Measurements from ENCODE around the gene SPHK2. TPM values are rescaled to one million over a fixed set of nuclear protein-coding genes. Genes with fewer than 3 reads are reported as not detected.
A peak's percentile ranks its signal among the peaks of the same experiment; 100 is the strongest.

SPHK2 gene
- total RNA-seq, 2 donors from 2014 or later, result 25.7 to 40.4 TPM

DNA sequence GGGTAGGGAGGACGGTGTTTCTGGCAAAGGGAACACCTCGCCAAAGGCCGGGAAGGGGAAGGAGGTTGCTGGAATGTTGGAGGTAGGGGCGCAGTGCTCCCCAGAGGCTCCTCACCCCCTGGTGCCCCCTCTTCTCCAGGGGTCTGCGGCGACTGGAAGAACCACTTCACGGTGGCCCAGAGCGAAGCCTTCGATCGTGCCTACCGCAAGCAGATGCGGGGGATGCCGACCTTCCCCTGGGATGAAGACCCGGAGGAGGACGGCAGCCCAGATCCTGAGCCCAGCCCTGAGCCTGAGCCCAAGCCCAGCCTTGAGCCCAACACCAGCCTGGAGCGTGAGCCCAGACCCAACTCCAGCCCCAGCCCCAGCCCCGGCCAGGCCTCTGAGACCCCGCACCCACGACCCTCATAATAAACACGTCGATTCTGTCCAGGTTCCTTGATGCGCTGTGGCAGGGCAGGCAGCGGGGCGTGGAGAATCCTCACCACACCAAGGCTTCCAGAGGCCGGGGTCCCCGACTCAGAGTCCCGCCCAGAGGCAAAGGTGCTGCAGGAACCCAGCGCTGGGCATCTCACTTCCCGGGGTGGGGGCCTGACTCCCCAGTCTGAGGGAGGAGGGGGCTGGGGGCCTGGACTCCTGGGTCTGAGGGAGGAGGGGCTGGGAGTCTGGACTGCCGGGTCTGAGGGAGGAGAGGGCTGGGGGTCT lies 20.2 kb upstream of the SPHK2 start:
- no peak for DNase-seq (ENCODE audit: low spot score in 2 of 2)
- no peak for ATAC-seq
- no peaks in the 10 kb centered on the region for H3K9me3 Mint-ChIP-seq
- H3K27ac Mint-ChIP-seq, result no peak overlapping the region
- no peaks in the 10 kb centered on the region for H3K36me3 Mint-ChIP-seq

DNA sequence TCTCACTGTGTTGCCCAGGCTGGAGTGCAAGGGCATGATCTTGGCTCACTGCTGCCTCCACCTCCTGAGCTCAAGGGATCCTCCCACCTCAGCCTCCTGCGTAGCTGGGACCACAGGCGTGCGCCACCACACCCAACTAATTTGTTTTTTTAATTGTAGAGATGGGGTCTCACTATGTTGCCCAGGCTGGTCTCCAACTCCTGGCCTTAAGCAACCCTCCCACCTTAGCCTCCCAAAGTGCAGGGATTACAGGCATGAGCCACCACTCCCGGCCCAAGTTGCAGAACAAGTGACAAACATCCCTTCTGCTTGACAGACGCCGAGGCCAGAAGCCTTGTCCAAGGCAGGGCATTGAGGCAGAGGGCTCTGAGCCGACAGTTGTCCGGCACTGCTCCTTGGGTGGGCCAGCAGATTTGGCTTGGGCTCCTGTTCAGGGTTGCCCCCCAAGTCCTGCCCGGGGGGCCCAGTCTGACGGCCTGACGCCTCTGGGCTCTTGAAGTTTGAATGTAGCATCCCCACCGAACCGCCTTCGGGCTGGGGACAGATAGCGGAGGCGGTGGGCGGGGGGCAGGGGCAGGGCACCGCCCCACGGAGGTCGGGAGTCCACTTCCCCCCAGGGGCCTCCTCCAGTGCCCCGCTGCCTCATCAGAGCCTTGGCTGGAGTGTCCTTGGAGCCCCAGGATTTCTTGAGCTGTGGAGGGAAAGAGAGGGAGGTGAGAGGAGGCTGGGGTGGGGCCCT lies 18.5 kb upstream of the SPHK2 start:
- Mint-ChIP-seq H3K9me3 (no peaks in the 10 kb centered on the region), H3K27ac (no peak overlapping the region), H3K36me3 (no peaks in the 10 kb centered on the region)
- no peak for ATAC-seq
- no peak for DNase-seq (ENCODE audit: low spot score in 2 of 2)

DNA sequence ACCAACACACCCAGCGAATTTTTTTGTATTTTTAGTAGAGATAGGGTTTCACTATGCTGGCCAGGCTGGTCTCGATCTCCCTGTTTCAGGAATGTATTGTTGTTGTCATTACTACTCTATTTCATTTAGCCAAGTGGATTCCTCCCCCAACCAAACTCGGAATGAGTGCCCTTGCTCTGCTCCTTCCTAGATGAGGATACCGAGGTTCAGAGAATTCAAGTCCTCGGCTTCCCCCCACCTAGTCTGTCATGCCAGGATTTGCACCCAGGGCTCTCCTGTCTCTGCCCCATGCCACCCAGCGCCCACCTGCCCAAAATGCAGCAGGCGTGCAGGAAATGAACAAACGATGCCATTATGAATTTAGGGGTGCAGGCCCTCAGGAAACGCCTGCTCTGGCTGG lies 16.3 kb upstream of the SPHK2 start:
- ATAC-seq, result no peak
- no peak overlapping the region for H3K27ac Mint-ChIP-seq

DNA sequence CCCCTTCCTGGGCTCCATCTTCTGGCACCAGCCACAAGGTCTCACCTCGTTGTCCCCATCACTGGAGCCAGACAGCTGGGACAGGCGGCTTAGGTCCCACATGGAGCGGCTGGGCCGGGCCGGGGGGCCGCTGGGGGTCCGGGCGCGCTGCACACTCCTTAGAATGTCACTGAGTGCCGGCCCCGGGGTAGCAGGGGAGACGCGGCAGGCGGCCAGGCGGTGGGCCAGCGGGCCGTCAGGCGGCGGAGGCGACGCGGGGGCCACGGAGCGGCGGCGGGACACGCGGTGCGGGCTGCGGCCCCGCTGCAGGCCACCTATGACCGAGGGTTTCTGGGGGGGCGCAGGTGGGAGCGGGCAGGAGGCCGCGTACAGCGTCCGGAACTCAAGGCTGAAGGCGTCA lies 15.9 kb upstream of the SPHK2 start:
- no peak for DNase-seq (ENCODE audit: low spot score in 2 of 2)
- Mint-ChIP-seq H3K36me3 (no peaks in the 10 kb centered on the region), H3K27ac (no peak overlapping the region), H3K9me3 (no peaks in the 10 kb centered on the region)
- ATAC-seq, result no peak

More for the DNA sequence above, 16.3 kb upstream of the SPHK2 start:
- Mint-ChIP-seq H3K9me3 (no peaks in the 10 kb centered on the region), H3K36me3 (no peaks in the 10 kb centered on the region)
- DNase-seq (ENCODE audit: low spot score in 2 of 2), result no peak

DNA sequence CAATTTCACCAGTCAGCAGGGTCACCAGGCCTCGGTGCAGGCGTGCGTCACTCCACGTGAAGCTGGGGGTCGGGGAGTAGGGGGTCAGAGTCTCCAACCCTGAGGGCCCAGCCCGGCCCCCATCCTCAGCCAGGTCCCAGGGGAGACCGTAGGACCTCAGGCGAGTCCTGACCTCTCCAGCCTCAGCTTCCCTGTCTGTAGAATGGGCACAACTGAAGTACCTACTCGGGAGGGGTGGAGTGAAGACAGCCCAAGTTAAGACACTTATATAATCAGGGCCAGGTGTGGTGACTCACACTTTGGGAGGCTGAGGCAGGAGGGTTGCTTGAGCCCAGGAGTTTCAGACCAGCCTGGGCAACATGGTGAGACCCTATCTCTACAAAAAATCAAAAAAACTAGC lies 15.5 kb upstream of the SPHK2 start:
- H3K27ac Mint-ChIP-seq, result no peak overlapping the region
- no peaks in the 10 kb centered on the region for H3K36me3 Mint-ChIP-seq
- no peaks in the 10 kb centered on the region for H3K9me3 Mint-ChIP-seq
- ATAC-seq (no peak), DNase-seq (ENCODE audit: low spot score in 2 of 2) (no peak)

- H3K27ac Mint-ChIP-seq, result peak within 1 kb of the TSS in 1 of 2 donors; percentile 36
- ATAC-seq, result no peak
- no peak for DNase-seq (ENCODE audit: low spot score in 2 of 2)
- H3K9me3 Mint-ChIP-seq, result no peaks in the 10 kb centered on the region
- H3K36me3 Mint-ChIP-seq, result no peaks in the 10 kb centered on the region
Measured at GRCh38 chr19:48606463-48607358, 12.6 kb upstream of the SPHK2 start, which contains the start of gene SPACA4. Gene SPACA4 (plus strand): TSS chr19:48606742. CDS start chr19:48606979, 237 bp downstream.

GRCh38 chr19:48607359-48607755 lies 11.9 kb upstream of the SPHK2 start:
- ATAC-seq (no peak), DNase-seq (ENCODE audit: low spot score in 2 of 2) (no peak)
- Mint-ChIP-seq H3K27ac (no peak overlapping the region), H3K9me3 (no peaks in the 10 kb centered on the region), H3K36me3 (no peaks in the 10 kb centered on the region)

- DNase-seq (ENCODE audit: low spot score in 2 of 2) (no peak), ATAC-seq (peak; percentile 50 to 63)
- H3K27ac Mint-ChIP-seq, result no peak overlapping the region
- no peaks in the 10 kb centered on the region for H3K9me3 Mint-ChIP-seq
- no peaks in the 10 kb centered on the region for H3K36me3 Mint-ChIP-seq
Measured at GRCh38 chr19:48608798-48609263, 10.5 kb upstream of the SPHK2 start.

DNA sequence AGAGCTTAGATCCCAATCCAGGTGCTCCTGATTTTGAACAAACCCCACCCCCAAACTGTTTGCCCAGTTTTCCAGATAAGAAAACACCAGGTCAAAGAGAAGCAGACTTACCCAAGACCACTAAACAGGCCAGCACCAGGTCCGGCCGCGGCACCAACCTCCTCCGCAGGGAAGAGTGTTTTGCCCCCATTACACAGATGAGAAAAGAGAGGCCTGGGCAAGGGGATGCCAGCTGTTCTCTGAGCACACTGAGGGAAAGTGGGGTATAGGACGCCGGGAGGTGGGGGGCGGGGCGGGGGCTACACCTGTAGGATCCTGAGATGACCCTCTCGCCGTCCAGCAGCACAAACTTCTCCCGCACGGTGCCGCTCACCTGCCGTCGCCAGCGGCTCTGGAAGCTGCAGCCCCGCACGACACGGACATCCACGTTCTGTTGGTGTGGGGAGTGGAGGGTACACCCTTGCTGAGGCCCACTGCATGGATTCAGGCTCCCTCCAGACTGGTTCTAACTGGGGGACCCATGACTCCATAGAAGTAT lies 9.7 kb upstream of the SPHK2 start:
- no peaks in the 10 kb centered on the region for H3K9me3 Mint-ChIP-seq
- no peaks in the 10 kb centered on the region for H3K36me3 Mint-ChIP-seq
- no peak for ATAC-seq
- no peak for DNase-seq (ENCODE audit: low spot score in 2 of 2)
- H3K27ac Mint-ChIP-seq, result no peak overlapping the region

DNA sequence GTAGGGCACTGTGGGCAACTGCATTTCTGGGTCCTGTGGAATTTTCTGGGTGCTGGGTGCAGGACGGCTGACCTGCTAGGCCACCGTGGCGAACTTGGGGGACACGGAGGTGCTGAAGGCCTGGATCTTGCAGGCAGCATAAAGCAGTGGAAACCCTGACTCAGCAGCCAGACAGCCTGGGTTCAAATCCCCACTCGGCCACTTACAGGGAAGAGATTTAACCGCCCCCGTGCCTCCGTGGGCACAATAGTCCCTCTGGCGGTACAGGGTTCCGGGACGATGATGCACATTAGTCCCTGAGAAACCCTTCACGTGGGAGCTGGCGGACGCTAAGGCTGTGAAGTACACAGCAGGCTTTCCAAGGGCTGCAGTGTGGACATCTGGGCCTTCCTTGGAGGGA lies 7.4 kb upstream of the SPHK2 start:
- ATAC-seq, result no peak
- peaks cover 9% of the 10 kb centered on the region in 2 donors for H3K36me3 Mint-ChIP-seq
- no peak for DNase-seq (ENCODE audit: low spot score in 2 of 2)
- H3K9me3 Mint-ChIP-seq, result no peaks in the 10 kb centered on the region
- peak overlapping the region in 1 of 2 donors; percentile 93 for H3K27ac Mint-ChIP-seq

- ATAC-seq, result peak; percentile 2 to 16
- no peaks in the 10 kb centered on the region for H3K9me3 Mint-ChIP-seq
- H3K36me3 Mint-ChIP-seq, result peaks cover 22 to 23% of the 10 kb centered on the region in 2 donors
- peak overlapping the region; percentile 51 to 99 for H3K27ac Mint-ChIP-seq
- DNase-seq (ENCODE audit: low spot score in 2 of 2), result no peak
Measured at GRCh38 chr19:48613024-48613851, 6.1 kb upstream of the SPHK2 start.

GRCh38 chr19:48613852-48614435 lies 5.4 kb upstream of the SPHK2 start:
- ATAC-seq (peak; percentile 5 to 8), DNase-seq (ENCODE audit: low spot score in 2 of 2) (no peak)
- peak overlapping the region; percentile 51 to 99 for H3K27ac Mint-ChIP-seq
- no peaks in the 10 kb centered on the region for H3K9me3 Mint-ChIP-seq
- peaks cover 29 to 30% of the 10 kb centered on the region in 2 donors for H3K36me3 Mint-ChIP-seq

- peak within 1 kb of the TSS; percentile 51 to 99 for H3K27ac Mint-ChIP-seq
- H3K36me3 Mint-ChIP-seq, result peaks cover 33 to 35% of the 10 kb centered on the region in 2 donors
- ATAC-seq, result no peak
- DNase-seq (ENCODE audit: low spot score in 2 of 2), result no peak
- H3K9me3 Mint-ChIP-seq, result no peaks in the 10 kb centered on the region
Measured at GRCh38 chr19:48614436-48615230, 4.7 kb upstream of the SPHK2 start, which contains the start of gene FAM83E. Gene FAM83E (minus strand): TSS chr19:48615076. CDS start chr19:48613372, 1,704 bp downstream.

- H3K27ac Mint-ChIP-seq, result peak overlapping the region in 1 of 2 donors; percentile 54
- DNase-seq (ENCODE audit: low spot score in 2 of 2) (no peak), ATAC-seq (no peak)
- H3K36me3 Mint-ChIP-seq, result peaks cover 41 to 43% of the 10 kb centered on the region in 2 donors
- no peaks in the 10 kb centered on the region for H3K9me3 Mint-ChIP-seq
Measured at GRCh38 chr19:48615231-48616040, 3.9 kb upstream of the SPHK2 start.

Measured in activated naive CD4-positive, alpha-beta T cell treated with anti-CD3 and anti-CD28 coated beads, Interleukin-2, amount 50 U/mL, for 72 hours (primary cell).